ENCODE data around the gene CDH26.

CDH26 gene

DNA sequence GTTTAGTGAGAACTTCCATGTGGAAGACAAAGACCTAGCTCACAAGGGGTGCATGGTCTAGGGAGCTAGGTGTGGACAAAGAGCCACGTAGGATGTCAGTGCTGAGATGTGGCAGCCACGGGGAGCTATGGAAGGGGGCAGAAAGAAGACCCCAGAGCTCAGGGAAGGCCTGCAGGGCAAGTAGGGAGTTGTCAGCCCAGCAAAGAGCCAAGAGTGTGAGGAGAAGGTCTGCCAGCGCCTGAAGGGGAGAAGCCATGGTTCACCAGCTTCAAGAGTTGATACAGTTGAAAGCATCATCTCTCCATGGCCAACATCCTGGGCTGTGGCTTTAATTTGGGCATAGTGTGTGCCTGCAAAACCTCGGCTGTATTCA is 95.6 kb downstream of the CDH26 start:
- H2BK5ac ChIP-seq (ENCODE audit: low read depth, low read length, poor library complexity, severe bottlenecking): no peak overlapping the region
- no peak overlapping the region for H4K8ac ChIP-seq (ENCODE audit: low read length)
- 73% methylated on average over 4 of the region's 4 CpGs for WGBS
- no peak overlapping the region for H2AFZ ChIP-seq (ENCODE audit: low read depth, low read length)
- H3K4me2 ChIP-seq (ENCODE audit: low read length, poor library complexity, severe bottlenecking): no peak overlapping the region
- no peaks in the 10 kb centered on the region for H3K9me3 ChIP-seq (ENCODE audit: control insufficient read depth, low read length)
- no peak overlapping the region for H3K4ac ChIP-seq (ENCODE audit: low read depth in 1 of 2, low read length in 2 of 2)
- no peak overlapping the region for H3K27ac ChIP-seq (ENCODE audit: low read length, poor library complexity, severe bottlenecking)
- no peak overlapping the region for H2BK15ac ChIP-seq (ENCODE audit: low read depth, poor library complexity, severe bottlenecking)
- H2BK120ac ChIP-seq (ENCODE audit: low read depth, low read length): no peak overlapping the region
- H2BK12ac ChIP-seq (ENCODE audit: low read length in 2 of 2): no peak overlapping the region
- no peak for DNase-seq
- H3K14ac ChIP-seq (ENCODE audit: low read length in 2 of 2): no peak overlapping the region
- peaks cover 20% of the 10 kb centered on the region for H3K4me1 ChIP-seq (ENCODE audit: control insufficient read depth, insufficient read depth, low read depth, low read length)
- H3K23ac ChIP-seq (ENCODE audit: low read length in 2 of 2): no peak overlapping the region
- peaks cover 0 to 50% of the 10 kb centered on the region in 2 experiments for H3K27me3 ChIP-seq (ENCODE audit: control insufficient read depth in 1 of 2, insufficient read depth in 1 of 2, low read length in 2 of 2)
- no peak overlapping the region for H3K18ac ChIP-seq (ENCODE audit: low read depth in 1 of 2, low read length in 2 of 2)
- H2AK5ac ChIP-seq (ENCODE audit: low read length, severe bottlenecking): no peak overlapping the region
- no peaks in the 10 kb centered on the region for H3K79me1 ChIP-seq (replicated peaks; ENCODE audit: low read length, poor library complexity, severe bottlenecking)
- no peaks in the 10 kb centered on the region for H3K36me3 ChIP-seq (ENCODE audit: control insufficient read depth in 1 of 2, insufficient read depth in 2 of 2, low read depth in 1 of 2, low read length in 2 of 2)
- H3K4me3 ChIP-seq (ENCODE audit: insufficient read depth in 1 of 2, low read depth in 1 of 2, low read length in 2 of 2): no peak overlapping the region
- H3K9ac ChIP-seq (ENCODE audit: low read length): no peak overlapping the region
- H4K91ac ChIP-seq (ENCODE audit: low read length): no peak overlapping the region

DNA sequence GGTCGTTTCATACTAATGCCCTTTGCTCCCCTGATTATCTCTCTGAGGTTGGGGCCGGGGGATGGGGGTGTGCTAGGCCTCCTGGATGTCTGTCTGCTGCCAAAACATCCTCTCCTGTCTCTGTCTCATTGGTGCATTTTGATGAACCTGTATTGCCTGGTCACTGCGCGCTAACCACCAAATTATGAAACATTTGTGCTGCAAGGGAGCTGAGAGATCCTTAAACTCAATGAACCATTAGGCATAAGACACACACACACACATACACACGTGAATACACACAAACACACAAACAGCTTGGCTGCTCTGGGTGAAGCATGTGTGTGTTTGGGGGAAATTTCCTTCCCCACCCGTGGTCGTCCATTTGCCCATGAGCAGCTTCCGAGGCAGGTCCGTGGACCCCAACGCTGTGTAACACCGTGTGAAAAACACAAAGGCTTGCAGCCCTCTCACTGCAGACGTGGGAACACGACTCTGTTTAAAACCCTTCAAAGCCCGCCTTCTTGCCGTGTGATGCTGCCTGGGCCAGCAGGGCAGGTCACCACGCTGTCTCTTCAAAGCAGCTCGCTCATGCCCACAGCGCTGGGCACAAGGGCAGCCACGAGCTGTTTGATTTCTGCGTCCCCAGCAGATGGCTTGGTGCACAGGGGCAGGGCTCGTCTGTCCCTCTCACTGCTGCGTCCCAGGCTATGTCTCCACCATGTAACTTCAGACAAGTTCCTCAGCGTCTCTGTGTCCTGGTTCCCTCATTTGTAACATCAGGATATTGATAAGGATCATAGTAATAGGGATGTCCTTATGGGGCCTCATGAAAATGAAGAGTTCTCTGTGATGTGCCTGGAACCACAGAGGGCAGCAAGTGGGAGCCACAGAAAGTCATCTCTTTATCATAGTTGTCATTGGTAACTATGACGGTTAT is 96.8 kb downstream of the CDH26 start:
- no peak overlapping the region for H3K27ac ChIP-seq (ENCODE audit: low read length, poor library complexity, severe bottlenecking)
- H2BK5ac ChIP-seq (ENCODE audit: low read depth, low read length, poor library complexity, severe bottlenecking): no peak overlapping the region
- H3K9ac ChIP-seq (ENCODE audit: low read length): no peak overlapping the region
- no peak overlapping the region for H3K4me2 ChIP-seq (ENCODE audit: low read length, poor library complexity, severe bottlenecking)
- no peak overlapping the region for H3K14ac ChIP-seq (ENCODE audit: low read length in 2 of 2)
- H2AFZ ChIP-seq (ENCODE audit: low read depth, low read length): no peak overlapping the region
- no peak overlapping the region for H2BK15ac ChIP-seq (ENCODE audit: low read depth, poor library complexity, severe bottlenecking)
- 90% methylated on average over 24 of the region's 24 CpGs for whole genome bisulfite sequencing
- H3K4ac ChIP-seq (ENCODE audit: low read depth in 1 of 2, low read length in 2 of 2): no peak overlapping the region
- no peaks in the 10 kb centered on the region for H3K9me3 ChIP-seq (ENCODE audit: control insufficient read depth, low read length)
- DNase-seq: no peak
- H3K4me3 ChIP-seq (ENCODE audit: insufficient read depth in 1 of 2, low read depth in 1 of 2, low read length in 2 of 2): no peak overlapping the region
- peak overlapping the region; percentile 3 for H4K91ac ChIP-seq (ENCODE audit: low read length)
- H2BK120ac ChIP-seq (ENCODE audit: low read depth, low read length): no peak overlapping the region
- H3K79me1 ChIP-seq (replicated peaks; ENCODE audit: low read length, poor library complexity, severe bottlenecking): no peaks in the 10 kb centered on the region
- no peak overlapping the region for H2AK5ac ChIP-seq (ENCODE audit: low read length, severe bottlenecking)
- peaks cover 0 to 50% of the 10 kb centered on the region in 2 experiments for H3K27me3 ChIP-seq (ENCODE audit: control insufficient read depth in 1 of 2, insufficient read depth in 1 of 2, low read length in 2 of 2)
- H3K36me3 ChIP-seq (ENCODE audit: control insufficient read depth in 1 of 2, insufficient read depth in 2 of 2, low read depth in 1 of 2, low read length in 2 of 2): no peaks in the 10 kb centered on the region
- no peak overlapping the region for H3K18ac ChIP-seq (ENCODE audit: low read depth in 1 of 2, low read length in 2 of 2)
- no peak overlapping the region for H2BK12ac ChIP-seq (ENCODE audit: low read length in 2 of 2)
- no peak overlapping the region for H4K8ac ChIP-seq (ENCODE audit: low read length)
- peaks cover 20% of the 10 kb centered on the region for H3K4me1 ChIP-seq (ENCODE audit: control insufficient read depth, insufficient read depth, low read depth, low read length)
- H3K23ac ChIP-seq (ENCODE audit: low read length in 2 of 2): no peak overlapping the region

DNA sequence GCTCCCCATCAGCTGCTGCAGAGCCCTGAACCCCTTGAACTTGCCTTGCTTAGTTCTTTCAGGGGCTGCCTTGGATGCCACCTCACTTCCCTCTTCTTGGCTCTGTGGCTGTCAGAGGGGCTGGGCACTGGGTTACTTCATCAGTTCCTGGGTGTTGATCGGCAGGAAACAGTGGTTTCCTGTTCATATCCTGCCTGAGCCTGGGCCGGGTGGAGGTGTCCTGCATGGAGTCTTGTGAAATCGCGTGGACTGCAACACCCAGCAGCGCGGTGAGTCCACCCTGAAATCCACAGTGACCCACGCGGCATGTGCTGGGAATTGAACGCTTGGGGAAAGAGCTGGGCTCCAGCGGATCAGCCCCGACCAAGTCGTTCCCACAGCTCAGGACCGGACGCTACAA is 97.5 kb downstream of the CDH26 start:
- Histone ChIP-seq H2BK15ac (ENCODE audit: low read depth, poor library complexity, severe bottlenecking) (no peak overlapping the region), H2BK120ac (ENCODE audit: low read depth, low read length) (no peak overlapping the region), H3K27me3 (ENCODE audit: control insufficient read depth in 1 of 2, insufficient read depth in 1 of 2, low read length in 2 of 2) (peaks cover 0 to 50% of the 10 kb centered on the region in 2 experiments), H3K4me3 (ENCODE audit: insufficient read depth in 1 of 2, low read depth in 1 of 2, low read length in 2 of 2) (no peak overlapping the region), H3K36me3 (ENCODE audit: control insufficient read depth in 1 of 2, insufficient read depth in 2 of 2, low read depth in 1 of 2, low read length in 2 of 2) (no peaks in the 10 kb centered on the region), H3K23ac (ENCODE audit: low read length in 2 of 2) (no peak overlapping the region), H3K4me2 (ENCODE audit: low read length, poor library complexity, severe bottlenecking) (no peak overlapping the region), H3K27ac (ENCODE audit: low read length, poor library complexity, severe bottlenecking) (no peak overlapping the region), H3K4me1 (ENCODE audit: control insufficient read depth, insufficient read depth, low read depth, low read length) (peaks cover 20% of the 10 kb centered on the region), H3K18ac (ENCODE audit: low read depth in 1 of 2, low read length in 2 of 2) (no peak overlapping the region), H3K9ac (ENCODE audit: low read length) (no peak overlapping the region), H3K79me1 (replicated peaks; ENCODE audit: low read length, poor library complexity, severe bottlenecking) (no peaks in the 10 kb centered on the region), H2BK12ac (ENCODE audit: low read length in 2 of 2) (no peak overlapping the region), H2AK5ac (ENCODE audit: low read length, severe bottlenecking) (no peak overlapping the region), H3K4ac (ENCODE audit: low read depth in 1 of 2, low read length in 2 of 2) (no peak overlapping the region), H3K14ac (ENCODE audit: low read length in 2 of 2) (no peak overlapping the region), H4K8ac (ENCODE audit: low read length) (no peak overlapping the region), H2BK5ac (ENCODE audit: low read depth, low read length, poor library complexity, severe bottlenecking) (no peak overlapping the region), H4K91ac (ENCODE audit: low read length) (no peak overlapping the region), H3K9me3 (ENCODE audit: control insufficient read depth, low read length) (no peaks in the 10 kb centered on the region), H2AFZ (ENCODE audit: low read depth, low read length) (no peak overlapping the region)
- WGBS: 74% methylated on average over 14 of the region's 14 CpGs
- no peak for DNase-seq

DNA sequence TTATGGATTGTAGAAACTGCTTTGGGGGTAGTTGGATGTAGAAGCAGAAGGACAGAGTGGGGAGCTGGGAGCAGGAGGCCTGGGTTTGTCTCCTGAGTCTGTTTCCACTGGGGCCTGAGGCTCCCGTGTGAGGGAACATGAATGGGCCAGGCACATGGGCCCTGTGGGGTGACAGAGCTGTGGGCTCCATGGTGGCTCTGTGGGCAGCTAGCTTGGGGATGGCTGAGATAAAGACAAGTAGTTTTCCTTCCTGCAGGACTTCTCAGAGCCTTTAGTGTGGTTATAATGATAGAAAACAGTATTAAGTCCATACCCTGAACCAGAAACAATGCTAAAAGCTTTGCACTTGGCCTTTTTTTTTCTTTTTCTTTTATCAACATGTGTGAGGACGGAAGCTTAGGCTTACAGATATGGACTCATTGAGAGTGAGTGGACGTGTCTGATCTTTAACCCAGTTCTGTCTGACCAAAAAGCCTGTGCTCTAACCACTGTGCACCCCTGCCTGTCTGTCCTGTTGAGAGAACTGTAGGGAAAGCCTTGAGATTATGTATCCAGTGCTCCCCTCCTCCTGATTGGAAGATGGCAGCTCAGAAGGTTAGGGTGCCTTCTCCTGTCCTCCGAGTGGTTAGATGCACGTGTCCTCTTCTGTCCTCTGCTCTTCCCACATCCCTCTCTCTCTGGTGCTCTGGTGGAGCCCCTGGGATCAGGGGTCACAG is 98.3 kb downstream of the CDH26 start:
- no peak overlapping the region for H3K23ac ChIP-seq (ENCODE audit: low read length in 2 of 2)
- no peak for DNase-seq
- no peak overlapping the region for H3K14ac ChIP-seq (ENCODE audit: low read length in 2 of 2)
- H2AFZ ChIP-seq (ENCODE audit: low read depth, low read length): no peak overlapping the region
- H3K36me3 ChIP-seq (ENCODE audit: control insufficient read depth in 1 of 2, insufficient read depth in 2 of 2, low read depth in 1 of 2, low read length in 2 of 2): no peaks in the 10 kb centered on the region
- peaks cover 20% of the 10 kb centered on the region for H3K4me1 ChIP-seq (ENCODE audit: control insufficient read depth, insufficient read depth, low read depth, low read length)
- 58% methylated on average over 5 of the region's 5 CpGs for WGBS
- H4K91ac ChIP-seq (ENCODE audit: low read length): no peak overlapping the region
- H3K18ac ChIP-seq (ENCODE audit: low read depth in 1 of 2, low read length in 2 of 2): no peak overlapping the region
- no peak overlapping the region for H3K4me2 ChIP-seq (ENCODE audit: low read length, poor library complexity, severe bottlenecking)
- no peak overlapping the region for H2BK5ac ChIP-seq (ENCODE audit: low read depth, low read length, poor library complexity, severe bottlenecking)
- no peak overlapping the region for H2BK15ac ChIP-seq (ENCODE audit: low read depth, poor library complexity, severe bottlenecking)
- H3K27ac ChIP-seq (ENCODE audit: low read length, poor library complexity, severe bottlenecking): no peak overlapping the region
- no peak overlapping the region for H3K4me3 ChIP-seq (ENCODE audit: insufficient read depth in 1 of 2, low read depth in 1 of 2, low read length in 2 of 2)
- H4K8ac ChIP-seq (ENCODE audit: low read length): no peak overlapping the region
- H2BK12ac ChIP-seq (ENCODE audit: low read length in 2 of 2): no peak overlapping the region
- no peak overlapping the region for H3K4ac ChIP-seq (ENCODE audit: low read depth in 1 of 2, low read length in 2 of 2)
- no peak overlapping the region for H3K9ac ChIP-seq (ENCODE audit: low read length)
- H3K27me3 ChIP-seq (ENCODE audit: control insufficient read depth in 1 of 2, insufficient read depth in 1 of 2, low read length in 2 of 2): peaks cover 0 to 46% of the 10 kb centered on the region in 2 experiments
- H2AK5ac ChIP-seq (ENCODE audit: low read length, severe bottlenecking): peak overlapping the region; percentile 34
- no peaks in the 10 kb centered on the region for H3K79me1 ChIP-seq (replicated peaks; ENCODE audit: low read length, poor library complexity, severe bottlenecking)
- H3K9me3 ChIP-seq (ENCODE audit: control insufficient read depth, low read length): no peaks in the 10 kb centered on the region
- H2BK120ac ChIP-seq (ENCODE audit: low read depth, low read length): no peak overlapping the region

Data from mesenchymal stem cell (in vitro differentiated cells and primary cell).